Measurements from ENCODE around the gene CSTB.

CSTB gene

DNA sequence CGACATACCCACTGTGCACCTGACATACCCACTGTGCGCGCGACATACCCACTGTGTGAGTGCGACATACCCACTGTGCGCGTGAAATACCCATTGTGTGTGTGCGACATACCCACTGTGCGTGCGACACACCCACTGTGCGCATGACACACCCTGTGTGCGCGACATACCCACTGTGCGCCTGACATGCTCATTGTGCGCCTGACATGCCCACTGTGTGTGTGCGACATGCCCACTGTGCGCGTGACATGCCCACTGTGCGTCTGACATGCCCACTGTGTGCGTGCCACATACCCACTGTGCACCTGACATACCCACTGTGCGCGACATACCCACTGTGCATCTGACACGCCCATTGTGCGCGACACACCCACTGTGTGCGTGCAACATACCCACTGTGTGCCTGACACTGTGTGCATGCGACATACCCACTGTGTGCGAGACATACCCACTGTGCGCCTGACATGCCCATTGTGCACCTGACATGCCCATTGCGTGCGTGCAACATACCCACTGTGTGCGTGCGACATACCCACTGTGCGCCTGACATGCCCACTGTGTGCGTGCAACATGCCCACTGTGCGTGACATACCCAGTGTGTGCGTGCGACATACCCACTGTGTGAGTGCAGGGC lies 10.8 kb upstream of the CSTB start:
- TF ChIP-seq, protein P1, sequence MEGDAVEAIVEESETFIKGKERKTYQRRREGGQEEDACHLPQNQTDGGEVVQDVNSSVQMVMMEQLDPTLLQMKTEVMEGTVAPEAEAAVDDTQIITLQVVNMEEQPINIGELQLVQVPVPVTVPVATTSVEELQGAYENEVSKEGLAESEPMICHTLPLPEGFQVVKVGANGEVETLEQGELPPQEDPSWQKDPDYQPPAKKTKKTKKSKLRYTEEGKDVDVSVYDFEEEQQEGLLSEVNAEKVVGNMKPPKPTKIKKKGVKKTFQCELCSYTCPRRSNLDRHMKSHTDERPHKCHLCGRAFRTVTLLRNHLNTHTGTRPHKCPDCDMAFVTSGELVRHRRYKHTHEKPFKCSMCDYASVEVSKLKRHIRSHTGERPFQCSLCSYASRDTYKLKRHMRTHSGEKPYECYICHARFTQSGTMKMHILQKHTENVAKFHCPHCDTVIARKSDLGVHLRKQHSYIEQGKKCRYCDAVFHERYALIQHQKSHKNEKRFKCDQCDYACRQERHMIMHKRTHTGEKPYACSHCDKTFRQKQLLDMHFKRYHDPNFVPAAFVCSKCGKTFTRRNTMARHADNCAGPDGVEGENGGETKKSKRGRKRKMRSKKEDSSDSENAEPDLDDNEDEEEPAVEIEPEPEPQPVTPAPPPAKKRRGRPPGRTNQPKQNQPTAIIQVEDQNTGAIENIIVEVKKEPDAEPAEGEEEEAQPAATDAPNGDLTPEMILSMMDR (IDR thresholded peaks at IDR 0.05; ENCODE audit: low read length, missing control alignments): no peak
- DNase-seq (ENCODE audit: low read depth): no peak
- H3K4me3 ChIP-seq (replicated peaks; ENCODE audit: low read depth, low read length): no peak overlapping the region

DNA sequence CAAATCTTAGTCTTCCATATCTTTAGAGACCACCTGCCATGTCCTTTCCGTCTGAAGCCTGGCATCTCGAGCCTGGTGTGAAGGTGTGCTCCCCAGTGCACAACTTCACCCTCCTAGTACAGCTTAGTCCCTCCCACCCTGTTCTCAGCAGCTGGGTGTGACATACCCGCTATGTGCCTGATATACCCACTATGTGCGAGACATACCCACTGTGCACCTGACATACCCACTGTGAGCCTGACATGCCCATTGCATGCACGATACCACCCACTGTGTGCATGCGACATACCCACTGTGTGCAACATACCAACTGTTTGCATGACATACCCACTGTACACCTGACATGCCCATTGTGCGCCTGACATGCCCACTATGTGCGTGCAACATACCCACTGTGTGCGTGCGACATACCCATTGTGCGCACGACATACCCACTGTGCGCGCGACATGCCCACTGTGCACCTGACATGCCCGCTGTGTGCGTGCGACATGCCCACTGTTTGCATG lies 10.2 kb upstream of the CSTB start:
- TF ChIP-seq, protein P1 (IDR thresholded peaks at IDR 0.05; ENCODE audit: low read length, missing control alignments): no peak
- DNase-seq (ENCODE audit: low read depth): no peak
- no peak overlapping the region for H3K4me3 ChIP-seq (replicated peaks; ENCODE audit: low read depth, low read length)

DNA sequence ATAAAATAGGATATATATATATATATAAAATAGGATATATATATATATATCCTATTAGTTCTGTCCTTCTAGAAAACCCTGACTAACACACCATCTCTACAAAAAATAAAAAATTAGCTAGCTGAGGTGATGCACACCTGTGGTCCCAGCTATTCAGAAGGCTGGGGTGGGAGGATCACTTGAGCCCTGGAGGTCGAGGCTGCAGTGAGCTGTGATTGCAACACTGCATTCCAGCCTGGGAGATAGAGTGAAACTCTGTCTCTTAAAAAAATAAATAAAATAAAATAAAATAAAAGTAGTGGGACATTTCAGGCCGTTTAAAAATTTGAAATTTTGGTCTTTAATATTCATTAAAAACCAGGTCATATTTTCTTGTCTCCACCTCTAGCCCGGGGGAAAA lies 9.0 kb upstream of the CSTB start:
- TF ChIP-seq, protein P1 (IDR thresholded peaks at IDR 0.05; ENCODE audit: low read length, missing control alignments): no peak
- no peak for DNase-seq (ENCODE audit: low read depth)
- no peak overlapping the region for H3K4me3 ChIP-seq (replicated peaks; ENCODE audit: low read depth, low read length)

DNA sequence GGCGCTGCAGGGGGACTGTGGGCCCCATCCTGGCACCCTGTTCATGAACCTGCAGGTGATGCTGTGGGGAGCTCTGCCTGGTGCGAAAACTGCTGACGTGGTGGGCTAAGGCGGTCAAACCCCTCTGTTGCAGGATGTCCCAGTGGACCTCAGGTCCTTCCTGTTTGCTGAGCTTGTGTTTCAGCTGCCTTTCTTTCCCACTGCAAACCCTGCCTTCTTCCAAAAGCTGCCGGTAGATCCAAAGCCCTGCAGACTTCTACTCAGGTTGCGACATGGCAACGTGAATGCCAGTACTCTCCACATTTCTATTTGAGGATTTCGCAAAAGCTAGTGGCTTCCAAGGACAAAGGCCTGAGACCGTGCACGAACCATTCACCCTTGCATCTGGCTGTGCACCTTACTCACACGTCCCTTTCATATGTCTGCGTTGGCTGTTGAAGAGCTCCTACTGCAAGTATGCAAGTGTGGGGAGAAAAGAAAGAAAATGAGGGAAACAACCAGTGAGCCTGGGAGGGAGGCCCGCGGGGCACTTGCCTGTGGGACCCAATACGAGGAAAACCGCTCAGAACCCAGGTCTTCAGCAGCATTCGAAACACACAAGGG lies 7.1 kb upstream of the CSTB start:
- DNase-seq (ENCODE audit: low read depth): no peak
- H3K4me3 ChIP-seq (replicated peaks; ENCODE audit: low read depth, low read length): no peak overlapping the region
- TF ChIP-seq, protein P1 (IDR thresholded peaks at IDR 0.05; ENCODE audit: low read length, missing control alignments): no peak

DNA sequence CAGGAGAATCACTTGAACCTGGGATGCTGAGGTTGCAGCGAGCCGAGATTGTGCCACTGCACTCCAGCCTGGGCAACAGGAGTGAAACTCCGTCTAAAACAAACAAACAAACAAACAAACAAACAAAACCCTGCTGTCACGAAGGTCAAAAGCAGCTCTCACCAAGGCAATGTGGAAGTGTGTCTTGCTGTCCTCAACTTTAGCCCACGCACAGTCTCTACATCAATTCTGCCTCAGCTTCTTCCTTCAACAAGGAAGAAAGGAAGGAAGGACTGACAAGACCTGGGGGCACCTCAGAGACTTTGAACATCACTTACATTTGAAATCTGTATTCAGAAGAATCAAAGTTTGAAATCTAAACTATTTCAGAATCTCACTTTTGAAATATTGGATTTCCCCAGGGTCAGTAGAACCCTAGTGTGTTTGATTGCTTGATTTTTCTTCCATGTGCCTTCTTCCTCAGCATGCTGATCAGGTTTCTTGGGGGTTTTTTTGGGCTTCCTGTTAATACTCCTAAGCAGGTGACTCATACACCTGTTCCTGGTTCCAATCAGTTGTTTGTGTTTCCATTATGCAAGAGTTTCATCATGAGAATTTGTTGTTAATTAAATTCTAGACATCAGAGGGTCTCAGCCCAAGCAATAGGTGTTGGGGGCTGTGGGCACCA lies 6.5 kb upstream of the CSTB start:
- no peak for DNase-seq (ENCODE audit: low read depth)
- TF ChIP-seq, protein P1 (IDR thresholded peaks at IDR 0.05; ENCODE audit: low read length, missing control alignments): no peak
- H3K4me3 ChIP-seq (replicated peaks; ENCODE audit: low read depth, low read length): no peak overlapping the region

DNA sequence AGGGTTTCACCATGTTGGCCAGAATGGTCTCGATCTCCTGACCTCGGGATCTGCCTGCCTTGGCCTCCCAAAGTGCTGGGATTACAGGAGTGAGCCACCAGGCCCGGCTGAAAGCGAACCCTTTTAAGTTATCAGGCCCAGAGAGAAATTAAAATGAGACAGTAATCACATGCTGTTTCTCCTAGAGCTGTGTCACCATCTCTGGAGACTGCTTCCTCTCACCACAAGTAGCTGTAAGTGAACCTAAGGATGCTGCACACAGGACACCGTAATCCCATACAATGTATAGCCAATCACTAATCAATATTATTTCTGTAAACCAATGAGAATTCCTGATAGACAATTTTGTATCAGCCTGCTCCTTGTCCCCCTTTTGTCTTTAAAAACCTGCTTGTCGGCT lies 5.7 kb upstream of the CSTB start:
- DNase-seq (ENCODE audit: low read depth): no peak
- no peak overlapping the region for H3K4me3 ChIP-seq (replicated peaks; ENCODE audit: low read depth, low read length)
- TF ChIP-seq, protein P1 (IDR thresholded peaks at IDR 0.05; ENCODE audit: low read length, missing control alignments): no peak

All from fibroblast of pulmonary artery (primary cell).